ENCODE data around the gene GALR3.

Gene GALR3

DNA sequence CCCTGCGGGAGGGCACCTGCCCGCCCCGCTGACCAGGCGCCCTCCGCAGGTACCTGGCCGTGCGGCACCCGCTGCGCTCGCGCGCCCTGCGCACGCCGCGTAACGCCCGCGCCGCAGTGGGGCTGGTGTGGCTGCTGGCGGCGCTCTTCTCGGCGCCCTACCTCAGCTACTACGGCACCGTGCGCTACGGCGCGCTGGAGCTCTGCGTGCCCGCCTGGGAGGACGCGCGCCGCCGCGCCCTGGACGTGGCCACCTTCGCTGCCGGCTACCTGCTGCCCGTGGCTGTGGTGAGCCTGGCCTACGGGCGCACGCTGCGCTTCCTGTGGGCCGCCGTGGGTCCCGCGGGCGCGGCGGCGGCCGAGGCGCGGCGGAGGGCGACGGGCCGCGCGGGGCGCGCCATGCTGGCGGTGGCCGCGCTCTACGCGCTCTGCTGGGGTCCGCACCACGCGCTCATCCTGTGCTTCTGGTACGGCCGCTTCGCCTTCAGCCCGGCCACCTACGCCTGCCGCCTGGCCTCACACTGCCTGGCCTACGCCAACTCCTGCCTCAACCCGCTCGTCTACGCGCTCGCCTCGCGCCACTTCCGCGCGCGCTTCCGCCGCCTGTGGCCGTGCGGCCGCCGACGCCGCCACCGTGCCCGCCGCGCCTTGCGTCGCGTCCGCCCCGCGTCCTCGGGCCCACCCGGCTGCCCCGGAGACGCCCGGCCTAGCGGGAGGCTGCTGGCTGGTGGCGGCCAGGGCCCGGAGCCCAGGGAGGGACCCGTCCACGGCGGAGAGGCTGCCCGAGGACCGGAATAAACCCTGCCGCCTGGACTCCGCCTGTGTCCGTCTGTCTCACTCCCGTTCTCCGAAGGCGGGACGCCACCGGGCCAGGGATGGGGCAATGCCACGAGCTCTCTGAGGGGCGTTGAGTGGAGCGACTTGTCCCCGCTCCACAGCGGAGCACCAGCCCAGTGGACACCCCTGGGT is 1.8 kb downstream of the GALR3 start:
- DNase-seq = no peak

DNA sequence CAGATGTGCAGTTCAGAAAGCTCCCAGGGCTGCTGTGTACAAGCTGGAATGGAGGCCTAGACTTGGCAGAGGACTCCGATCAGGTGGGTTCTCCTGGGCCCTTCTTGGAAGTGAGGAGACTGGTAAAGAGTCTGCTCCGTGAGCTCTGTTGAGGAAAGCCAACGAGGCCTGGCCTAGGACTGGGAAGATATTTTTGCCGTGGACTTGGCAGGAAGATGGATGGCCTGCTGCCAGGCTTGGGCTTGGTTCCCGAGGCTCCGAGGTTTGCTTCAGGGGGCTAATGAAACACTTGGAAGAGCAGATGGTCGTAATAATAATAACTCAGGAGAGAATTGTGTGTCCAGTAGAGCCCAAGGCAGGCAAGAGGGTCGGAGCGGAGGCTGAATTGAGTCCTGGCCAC is 3.9 kb downstream of the GALR3 start:
- no peak for DNase-seq

DNA sequence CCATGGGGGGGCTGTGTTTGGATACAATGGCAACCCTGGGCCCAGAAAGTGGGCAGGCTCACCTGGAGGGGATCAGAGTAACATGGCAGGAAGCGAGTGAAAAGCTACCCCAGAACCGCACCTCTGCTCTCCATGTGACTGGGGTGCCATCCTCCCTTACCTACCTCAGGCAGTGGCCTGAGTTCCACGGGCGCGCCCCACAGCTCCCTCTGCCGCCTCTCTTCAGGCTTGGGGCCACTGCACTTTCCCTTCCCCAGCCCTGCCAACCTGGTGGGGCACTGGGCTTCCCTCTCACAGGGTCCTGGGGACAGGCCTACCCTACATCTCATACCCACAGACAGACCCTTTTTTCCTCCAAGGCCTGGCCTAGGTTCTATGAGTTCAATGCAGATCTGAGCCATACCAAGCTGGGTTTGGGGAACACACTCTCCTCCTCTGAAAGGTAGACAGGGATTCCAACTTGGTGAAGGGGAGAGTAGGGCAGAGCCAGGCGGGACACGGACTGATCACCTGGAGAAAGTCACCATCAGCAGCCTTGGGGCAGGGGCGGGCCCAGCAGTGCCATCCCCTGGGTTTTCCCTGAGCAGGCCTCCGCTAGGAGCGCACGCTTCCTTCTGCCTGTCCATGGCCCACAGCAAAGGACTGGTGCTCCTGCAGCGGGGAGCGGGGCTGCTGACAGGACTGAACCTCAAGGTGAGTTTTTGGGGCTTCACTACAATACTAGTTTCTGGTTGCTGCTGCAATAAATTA is 7.1 kb downstream of the GALR3 start:
- DNase-seq = no peak

DNA sequence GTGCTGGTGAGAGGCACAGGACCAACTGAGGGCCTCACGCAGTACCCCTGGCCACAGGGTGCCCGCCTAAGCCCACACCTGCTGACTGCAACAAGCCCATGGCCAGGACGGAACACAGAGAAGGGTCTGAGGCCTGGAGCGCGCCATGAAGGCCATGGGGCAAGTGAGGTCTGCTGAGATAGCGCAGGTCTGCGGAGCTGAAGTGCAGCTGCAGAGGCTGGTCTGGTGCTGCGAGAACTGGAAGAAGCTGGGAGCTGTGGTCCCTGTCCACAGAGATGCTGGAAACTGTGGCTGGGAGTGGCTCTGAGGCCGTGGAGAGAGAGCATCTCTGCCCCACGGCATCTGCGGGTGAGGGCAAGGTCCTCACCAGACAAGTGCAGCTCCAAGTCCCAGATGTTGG is 8.3 kb downstream of the GALR3 start:
- DNase-seq = no peak

DNA sequence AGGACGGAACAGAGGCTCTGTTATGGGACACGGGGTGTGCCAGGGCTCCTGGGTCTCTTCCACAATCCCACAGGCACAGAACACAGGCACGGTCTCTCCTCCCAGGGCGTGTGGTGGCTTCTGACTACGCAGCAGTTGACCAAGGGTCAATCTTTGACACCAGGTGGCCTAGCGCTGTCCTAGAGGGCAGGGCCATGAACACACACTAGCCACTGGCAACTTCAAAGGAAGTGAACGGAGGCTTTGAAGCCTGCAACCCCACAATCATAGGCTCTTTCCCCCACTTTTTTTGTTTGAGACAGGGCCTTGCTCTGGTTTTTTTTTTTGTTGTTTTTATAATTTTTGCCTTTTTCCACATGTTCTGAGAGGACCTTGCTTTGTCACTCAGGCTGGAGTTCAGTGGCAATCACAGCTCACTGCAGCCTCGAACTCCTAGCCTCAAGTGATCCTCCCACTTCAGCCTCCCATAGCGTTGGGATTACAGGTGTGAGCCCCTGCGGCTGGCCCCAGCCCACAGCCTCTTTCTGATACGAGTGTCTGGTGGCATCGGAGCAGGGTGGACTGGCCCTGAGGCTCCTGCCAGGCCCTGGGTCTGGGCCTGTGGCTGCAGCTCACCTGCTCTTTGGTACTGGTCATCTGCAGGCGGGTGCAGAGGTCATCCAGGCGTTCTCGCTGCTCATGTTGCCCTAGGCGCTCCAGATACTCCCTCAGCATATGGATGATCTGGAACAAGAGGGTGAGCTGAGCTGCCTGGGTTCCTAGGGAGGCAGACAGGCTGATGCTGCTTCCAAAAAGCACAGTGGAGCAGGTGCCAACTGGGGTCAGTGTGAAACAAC is 9.1 kb downstream of the GALR3 start:
- no peak for DNase-seq

DNA sequence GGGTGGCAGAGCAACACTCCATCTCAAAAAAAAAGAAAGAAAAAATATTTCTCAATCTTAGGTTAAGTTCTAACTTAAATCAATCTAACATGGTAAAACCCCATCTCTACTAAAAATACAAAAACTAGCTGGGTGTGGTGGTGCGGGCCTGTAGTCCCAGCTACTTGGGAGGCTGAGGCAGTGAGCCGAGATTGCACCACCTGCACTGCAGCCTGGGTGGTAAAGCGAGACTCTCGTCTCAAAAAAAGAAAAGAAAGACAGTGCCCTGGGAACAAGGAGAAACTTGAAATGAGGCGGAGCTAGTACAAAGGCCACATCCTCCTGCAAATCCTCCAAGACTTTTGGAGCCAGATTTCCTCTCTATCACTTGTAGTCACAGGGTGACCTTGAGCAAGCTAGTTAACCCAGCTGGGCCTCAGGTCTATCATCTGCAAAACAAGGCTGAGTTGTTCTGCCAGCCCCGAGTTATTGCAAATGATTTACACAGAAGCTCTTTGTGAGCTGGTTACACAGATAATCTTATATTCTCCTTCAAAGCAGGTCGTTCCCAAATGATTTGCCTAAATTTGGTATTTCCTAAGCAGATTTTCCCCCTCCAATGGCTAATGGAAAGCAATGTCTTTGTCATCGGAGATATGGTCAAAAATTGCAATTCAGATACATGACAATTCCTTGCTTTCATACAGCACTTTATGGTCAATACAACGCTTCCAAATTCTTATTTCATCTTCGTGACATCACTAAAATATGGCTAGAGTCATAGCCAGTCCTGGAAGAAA is 19.0 kb downstream of the GALR3 start:
- DNase-seq = no peak

DNA sequence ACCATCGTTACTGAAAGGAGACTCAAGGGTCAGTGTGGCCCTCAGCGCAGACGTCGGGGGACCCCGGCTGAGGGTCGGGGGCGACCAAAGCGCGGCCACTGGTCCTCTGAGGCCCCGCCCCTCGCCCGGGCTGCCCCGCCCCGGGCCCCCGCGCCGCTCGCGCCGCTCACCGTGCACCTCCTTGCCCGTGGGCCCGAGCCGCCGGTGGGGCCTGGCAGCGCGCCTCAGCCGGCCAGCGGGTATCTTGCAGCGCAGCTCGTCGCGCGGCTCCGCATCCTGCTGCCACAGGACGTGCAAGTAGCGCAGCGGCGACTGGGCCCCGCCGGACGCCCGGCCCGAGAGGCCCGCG is 20.5 kb downstream of the GALR3 start:
- DNase-seq = no peak

DNA sequence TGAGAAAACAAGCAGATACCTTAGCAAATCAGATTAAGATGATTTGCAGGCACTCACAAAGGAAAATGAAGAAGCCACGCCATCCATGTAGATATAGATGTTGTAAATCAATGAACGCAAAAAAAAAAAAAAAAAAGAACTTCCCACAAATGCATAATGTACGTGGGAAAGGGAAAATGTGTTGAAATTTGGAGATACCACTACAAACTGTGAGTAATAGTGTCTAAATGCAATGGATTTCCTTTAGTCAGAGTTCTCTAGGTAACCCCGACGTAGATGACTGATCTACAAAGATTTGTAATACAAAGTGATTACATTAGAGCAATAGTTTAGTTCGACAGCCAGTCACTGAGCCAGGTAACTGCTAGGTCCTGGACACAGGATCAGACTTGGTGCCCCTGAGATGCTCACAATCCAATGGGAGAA is 21.7 kb downstream of the GALR3 start:
- DNase-seq = no peak

DNA sequence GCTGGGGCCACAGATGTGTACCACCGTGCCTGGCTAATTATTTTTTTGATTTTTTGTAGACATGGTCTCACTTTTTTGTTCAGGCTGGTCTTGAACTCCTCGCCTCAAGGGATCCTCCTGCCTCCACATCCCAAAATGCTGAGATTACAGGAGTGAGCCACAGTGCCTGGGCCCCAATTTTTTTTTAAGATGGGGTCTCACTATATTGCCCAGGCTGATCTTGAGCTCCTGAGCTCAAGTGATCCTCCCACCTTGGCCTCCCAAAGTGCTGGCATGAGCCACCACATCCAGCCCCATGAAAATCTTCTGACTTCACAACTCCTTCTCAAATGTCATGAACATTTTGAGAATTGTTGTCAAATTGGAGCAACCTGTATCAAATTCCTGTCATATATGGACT is 23.3 kb downstream of the GALR3 start:
- no peak for DNase-seq

DNA sequence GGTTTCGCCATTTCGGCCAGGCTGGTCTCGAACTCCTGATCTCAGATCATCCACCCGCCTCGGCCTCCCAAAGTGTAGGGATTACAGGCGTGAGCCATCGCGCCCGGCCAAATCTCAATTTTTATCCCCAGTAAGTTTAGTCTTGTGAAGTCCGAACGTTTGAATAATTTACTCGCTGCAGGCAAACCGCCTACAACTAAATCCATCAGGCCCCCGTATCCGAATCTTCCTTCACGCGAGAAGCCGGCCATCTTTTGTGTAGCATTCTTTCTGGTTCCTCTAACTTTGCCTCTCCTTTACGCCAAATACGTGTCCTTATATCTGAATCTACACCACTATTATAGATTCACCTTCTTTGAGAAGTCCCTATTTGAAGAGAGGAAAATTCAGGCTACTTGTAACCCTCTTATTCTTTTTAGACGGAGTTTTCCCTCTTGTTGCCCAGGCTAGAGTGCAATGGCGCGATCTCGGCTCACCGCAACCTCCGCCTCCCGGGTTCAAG is 25.5 kb downstream of the GALR3 start:
- peak; percentile 44 for DNase-seq

DNA sequence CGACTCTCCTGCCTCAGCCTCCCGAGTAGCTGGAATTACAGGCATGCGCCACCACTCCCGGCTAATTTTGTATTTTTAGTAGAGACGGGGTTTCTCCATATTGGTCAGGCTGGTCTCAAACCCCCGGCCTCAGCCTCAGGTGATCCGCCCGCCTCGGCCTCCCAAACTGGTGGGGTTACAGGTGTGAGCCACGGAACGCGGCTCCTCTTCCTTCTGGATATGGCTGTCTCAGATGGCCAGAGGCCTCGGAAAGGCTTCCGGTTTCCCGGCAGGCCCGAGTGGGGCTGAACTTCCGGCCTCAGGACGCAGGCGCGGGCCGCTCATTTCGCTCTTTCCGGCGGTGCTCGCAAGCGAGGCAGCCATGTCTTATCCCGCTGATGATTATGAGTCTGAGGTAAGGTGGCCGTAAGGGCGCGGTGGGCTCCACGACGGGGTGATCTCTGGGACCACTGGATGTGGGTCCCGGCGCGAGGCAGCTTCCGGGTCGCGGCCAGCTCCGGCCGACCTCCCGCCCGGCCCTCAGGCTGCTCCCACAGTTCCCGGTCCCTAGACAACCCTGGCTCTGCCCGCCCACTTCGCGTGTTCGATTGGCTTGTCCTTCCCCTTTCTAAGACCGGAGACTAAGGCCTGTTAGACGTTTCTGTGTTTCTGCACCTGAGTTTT is 26.0 kb downstream of the GALR3 start, which contains the start of gene EIF3L:
TSS of gene EIF3L (plus strand) at position 331 of the 663 bp plus-strand sequence. CDS start at position 362, 31 bp downstream.
- peak; percentile 89 for DNase-seq

DNA sequence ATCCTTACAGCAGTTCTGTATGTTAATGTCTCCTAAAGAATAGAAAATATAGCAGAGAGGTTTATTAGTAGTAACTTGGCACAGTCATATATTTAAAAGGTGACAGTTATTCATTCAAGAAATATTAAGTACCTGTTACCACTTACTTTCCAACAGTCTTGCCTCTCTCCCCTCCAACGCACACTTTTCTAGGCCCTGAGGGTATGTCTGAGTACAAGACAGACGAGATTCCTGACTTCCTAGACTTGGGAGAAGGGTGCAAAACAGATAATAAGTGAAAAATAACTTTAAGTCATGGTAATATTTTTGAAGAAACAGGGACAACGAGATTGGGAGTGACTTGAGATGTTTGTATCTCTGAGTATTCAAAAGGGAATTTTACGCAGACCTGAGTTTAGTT is 27.6 kb downstream of the GALR3 start:
- no peak for DNase-seq

DNA sequence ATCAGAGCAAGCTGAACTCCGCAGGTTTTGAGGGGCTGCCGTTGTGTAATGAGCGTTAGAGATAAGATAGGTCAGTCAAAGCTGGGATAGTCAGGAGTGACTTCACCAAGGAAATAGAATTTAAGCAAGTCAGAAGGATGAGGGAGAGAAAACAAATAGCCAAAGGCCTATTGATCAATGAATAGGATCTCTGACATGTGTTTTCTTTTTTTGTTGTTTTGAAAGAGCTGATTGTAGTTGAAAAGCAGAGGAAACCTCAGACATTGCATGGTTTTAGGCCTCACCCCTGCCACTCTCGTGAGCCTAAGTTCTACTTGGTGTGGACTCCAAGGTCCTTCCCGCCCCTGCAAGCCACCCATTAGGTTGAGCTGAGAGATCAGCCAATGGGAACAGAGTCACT is 29.2 kb downstream of the GALR3 start:
- no peak for DNase-seq

DNA sequence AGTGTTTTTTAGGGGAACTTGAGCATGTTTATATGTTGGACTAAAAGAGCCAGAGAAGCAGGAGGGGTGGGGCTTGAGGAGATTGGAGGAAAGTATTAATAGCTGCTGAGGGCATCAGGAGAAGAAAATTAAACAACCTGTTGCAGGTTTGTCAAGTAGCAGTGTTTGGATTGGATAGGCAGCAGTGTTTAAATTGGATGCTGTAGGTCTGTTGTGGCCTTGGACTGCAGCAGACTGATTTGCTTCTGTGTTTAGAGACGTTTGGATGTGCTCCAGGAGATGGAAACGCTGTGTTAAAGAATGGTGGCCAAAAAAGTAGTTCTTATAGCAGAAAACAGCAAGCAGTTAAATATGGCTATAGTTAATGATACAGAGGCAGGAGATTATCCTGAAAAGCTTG is 31.8 kb downstream of the GALR3 start:
- no peak for DNase-seq

DNA sequence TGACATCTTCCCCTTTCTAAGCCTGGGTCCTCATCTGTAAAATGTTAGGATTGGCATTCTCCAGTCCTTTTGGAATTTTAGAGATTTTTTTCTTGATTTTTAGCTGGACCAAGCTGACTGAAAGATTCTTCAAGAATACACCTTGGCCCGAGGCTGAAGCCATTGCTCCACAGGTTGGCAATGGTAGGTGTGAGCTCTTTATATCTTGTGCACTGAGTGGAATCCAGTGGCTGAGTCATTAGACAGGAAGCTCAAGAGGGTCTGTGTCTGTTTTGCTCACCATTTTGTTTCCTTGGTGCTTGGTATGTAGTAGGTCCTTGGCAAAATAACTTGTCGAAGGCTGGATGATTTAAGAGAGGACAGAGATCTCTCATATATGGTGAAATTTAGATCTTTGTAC is 32.3 kb downstream of the GALR3 start:
- no peak for DNase-seq

DNA sequence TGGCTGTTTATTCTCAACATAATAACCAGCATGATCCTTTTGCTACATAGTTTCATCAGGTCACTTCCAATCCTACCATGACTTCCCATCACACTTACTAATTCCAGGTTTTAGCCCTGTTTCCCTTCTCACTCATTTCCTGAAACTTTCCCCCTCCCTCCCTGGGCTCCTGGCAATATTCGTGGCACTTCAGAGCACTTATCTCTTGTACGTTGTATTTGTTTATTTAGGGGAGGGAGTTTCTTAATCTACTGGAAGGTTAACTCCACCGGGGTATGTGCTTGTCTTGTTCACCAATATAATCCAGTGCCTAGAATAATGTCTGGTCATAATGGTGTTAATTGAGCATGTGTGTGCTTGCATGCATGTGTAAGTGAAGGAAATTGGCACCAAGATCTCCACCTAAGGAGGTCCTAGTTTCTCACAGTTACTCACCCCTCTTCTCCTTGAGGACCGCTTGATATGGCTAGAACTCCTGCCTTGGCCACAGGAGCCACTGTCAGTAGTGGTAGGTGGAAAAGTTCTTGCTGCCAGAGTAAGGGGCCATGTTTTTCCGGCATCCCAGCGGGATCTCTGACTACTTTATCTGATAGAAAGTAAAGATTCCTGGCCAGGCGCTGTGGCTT is 37.7 kb downstream of the GALR3 start:
- DNase-seq = no peak

DNA sequence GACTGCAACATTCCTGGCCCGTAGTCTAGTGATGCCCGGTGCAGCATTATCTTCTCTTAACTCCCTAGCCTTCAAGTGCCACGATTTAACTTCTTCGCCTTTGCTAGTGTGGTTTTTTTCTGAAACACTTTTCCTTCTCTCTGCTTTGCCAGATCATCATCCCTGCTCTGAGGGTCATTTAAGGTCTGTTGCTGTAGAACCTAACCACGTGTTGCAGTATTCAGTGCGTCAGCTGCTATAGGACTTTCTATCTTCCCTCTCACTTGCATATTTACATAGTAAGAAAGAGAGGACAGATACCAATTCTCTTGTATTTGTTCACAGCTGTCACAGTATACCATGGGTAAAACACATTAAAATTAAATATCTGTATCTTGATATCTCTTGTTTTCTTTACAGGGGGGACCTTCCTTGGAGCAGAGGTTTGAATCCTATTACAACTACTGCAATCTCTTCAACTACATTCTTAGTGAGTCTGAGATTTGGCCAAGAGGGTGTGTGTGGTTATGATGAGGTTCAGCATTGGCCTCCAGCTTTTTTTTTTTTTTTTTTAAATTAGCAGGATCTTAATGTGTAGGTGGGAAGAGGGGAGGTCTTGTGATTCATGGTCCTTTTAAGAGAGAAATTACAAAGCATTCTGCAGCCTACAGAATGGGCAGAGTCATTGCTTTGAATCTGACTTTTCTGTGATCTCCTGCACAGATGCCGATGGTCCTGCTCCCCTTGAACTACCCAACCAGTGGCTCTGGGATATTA is 39.6 kb downstream of the GALR3 start:
- DNase-seq = no peak

DNA sequence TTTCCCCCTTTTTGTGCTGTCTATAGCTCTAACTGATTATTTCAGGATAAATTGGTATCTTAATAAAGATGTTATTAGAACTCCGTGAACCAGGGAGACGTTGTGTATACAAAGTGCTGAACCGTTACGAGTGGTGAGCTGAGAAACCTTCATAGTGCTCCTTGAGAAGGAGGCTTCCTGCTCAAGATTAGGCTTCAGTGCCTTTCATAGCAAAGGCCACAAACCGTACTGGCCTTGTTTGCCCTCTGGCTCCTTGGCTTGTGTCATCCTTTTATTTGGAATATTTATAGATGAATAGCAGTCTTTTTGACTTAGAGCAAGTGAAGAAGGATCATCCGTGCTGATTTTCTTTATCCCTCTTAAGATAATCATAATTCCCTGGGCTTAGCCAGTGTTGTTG is 42.3 kb downstream of the GALR3 start:
- no peak for DNase-seq

DNA sequence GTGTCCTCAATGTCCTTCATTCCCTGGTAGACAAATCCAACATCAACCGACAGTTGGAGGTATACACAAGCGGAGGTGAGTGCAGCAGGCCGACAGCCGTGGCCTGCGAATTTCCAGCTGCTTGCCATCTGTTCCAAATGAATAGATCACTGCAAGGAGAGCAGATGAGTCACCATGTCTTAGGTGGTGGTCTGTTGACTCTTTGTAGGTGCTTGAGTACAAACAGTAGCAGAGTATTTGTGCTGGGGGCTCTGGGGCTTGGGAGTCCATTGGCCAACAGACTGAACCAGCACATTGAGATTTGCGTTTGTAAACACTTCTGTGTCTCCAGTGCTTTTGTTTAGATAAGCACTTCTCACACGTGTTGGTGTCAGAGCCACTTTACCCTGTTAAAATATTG is 47.1 kb downstream of the GALR3 start:
- no peak for DNase-seq

Data from EL (cell line).